SU-DHL-6 (cell line): ENCODE measurements around the gene HUNK.

Experiments
- H2AFZ ChIP-seq: fragments of 200-600 bp; sonication (generic); 2 replicates; pipeline ENCODE4 v1.6.1; 2014; ENCODE audit warnings: low read depth, mild to moderate bottlenecking, moderate library complexity, mixed read lengths, antibody characterized with exemption, low read length; ENCODE audit not compliant: severe bottlenecking
- H3F3A ChIP-seq: fragments of 200-600 bp; shearing (Covaris generic); 2 replicates; pipeline ENCODE4 v1.6.0; 2016; ENCODE audit warnings: antibody characterized with exemption, mild to moderate bottlenecking; ENCODE audit not compliant: insufficient read depth
- H3K27ac ChIP-seq: fragments of 200-600 bp; sonication (generic); 2 replicates; pipeline ENCODE4 v1.5.1; 2016; ENCODE audit warnings: low read depth, mild to moderate bottlenecking, low read length, moderate library complexity, mixed read lengths
- H3K27me3 ChIP-seq: fragments of 200-600 bp; sonication (generic), shearing (Covaris generic); 2 replicates; pipeline ENCODE4 v1.6.0; 2014; ENCODE audit warnings: mild to moderate bottlenecking, low read length
- H3K36me3 ChIP-seq: fragments of 200-600 bp; sonication (generic); 2 replicates; pipeline ENCODE4 v1.6.1; 2014; ENCODE audit warnings: mild to moderate bottlenecking, low read length, mixed read lengths
- H3K4me2 ChIP-seq: fragments of 300-600, 200-600 bp; shearing (Covaris generic), sonication (generic); 2 replicates; pipeline ENCODE4 v1.6.0; 2014; ENCODE audit warnings: low read length, low read depth, mild to moderate bottlenecking; ENCODE audit not compliant: poor library complexity, severe bottlenecking
- H3K4me3 ChIP-seq: fragments of 200-600 bp; sonication (generic); 2 replicates; pipeline ENCODE4 v1.5.1; 2014; ENCODE audit warnings: antibody characterized with exemption, low read length, mild to moderate bottlenecking, mixed read lengths; ENCODE audit not compliant: insufficient read depth, poor library complexity, severe bottlenecking
- H3K79me2 ChIP-seq: fragments of 200-600 bp; sonication (generic); 2 replicates; pipeline ENCODE4 v1.6.1; 2014; ENCODE audit warnings: mild to moderate bottlenecking, low read length, moderate library complexity; ENCODE audit not compliant: insufficient read depth
- H3K9ac ChIP-seq: fragments of 200-600 bp; sonication (generic); 2 replicates; pipeline ENCODE4 v1.7.0; 2014; ENCODE audit warnings: mild to moderate bottlenecking, low read length
- H3K9me2 ChIP-seq: fragments of 200-600 bp; sonication (generic); replicated peaks from 2 replicates; pipeline ENCODE4 v1.6.1; 2014; ENCODE audit warnings: low read length; ENCODE audit not compliant: insufficient read depth
- H3K9me3 ChIP-seq: fragments of 200-600 bp; sonication (generic); 2 replicates; pipeline ENCODE4 v1.6.1; 2014; ENCODE audit warnings: low read length, mixed read lengths; ENCODE audit not compliant: insufficient read depth
- H4K20me1 ChIP-seq: fragments of 200-600 bp; sonication (generic); 2 replicates; pipeline ENCODE4 v1.6.1; 2014; ENCODE audit warnings: low read depth, mild to moderate bottlenecking, antibody characterized with exemption, low read length, moderate library complexity, mixed read lengths
- CTCF ChIP-seq: fragments of 200-600 bp; sonication (generic); IDR thresholded peaks from one replicate; pipeline ENCODE4 v1.5.1; 2017; ENCODE audit warnings: antibody characterized with exemption, mild to moderate bottlenecking, low read length, moderate library complexity; ENCODE audit not compliant: insufficient read depth, poor library complexity, severe bottlenecking
- EZH2phosphoT487 ChIP-seq: fragments of 200-600 bp; sonication (generic), shearing (Covaris generic); conservative IDR thresholded peaks from 2 replicates; pipeline ENCODE4 v1.6.1; 2018; ENCODE audit warnings: mild to moderate bottlenecking, antibody characterized with exemption, low read length, moderate library complexity, mixed read lengths

The HUNK gene

GRCh38 chr21:31889460-31889859 lies 16.6 kb downstream of the HUNK start:
- H3K4me2 ChIP-seq: no peak overlapping the region

GRCh38 chr21:31892686-31893085 lies 19.9 kb downstream of the HUNK start:
- Histone ChIP-seq H3K9me3 (no peaks in the 10 kb centered on the region), H3K79me2 (no peaks in the 10 kb centered on the region), H3K36me3 (no peaks in the 10 kb centered on the region), H2AFZ (no peak overlapping the region), H4K20me1 (no peaks in the 10 kb centered on the region), H3K4me3 (no peak overlapping the region), H3K27ac (no peak overlapping the region), H3K27me3 (no peaks in the 10 kb centered on the region), H3F3A (no peaks in the 10 kb centered on the region), H3K4me2 (no peak overlapping the region), H3K9ac (no peak overlapping the region), H3K9me2 (no peaks in the 10 kb centered on the region)
- TF ChIP-seq CTCF (no peak), EZH2phosphoT487 (no peak)

More at GRCh38 chr21:31889460-31889859, 16.6 kb downstream of the HUNK start:
- Histone ChIP-seq H3K27me3 (no peaks in the 10 kb centered on the region), H2AFZ (no peak overlapping the region), H3K79me2 (no peaks in the 10 kb centered on the region), H3F3A (no peaks in the 10 kb centered on the region), H3K9me3 (no peaks in the 10 kb centered on the region), H3K9ac (no peak overlapping the region), H4K20me1 (no peaks in the 10 kb centered on the region), H3K9me2 (no peaks in the 10 kb centered on the region), H3K36me3 (no peaks in the 10 kb centered on the region), H3K27ac (no peak overlapping the region), H3K4me3 (no peak overlapping the region)
- TF ChIP-seq EZH2phosphoT487 (no peak), CTCF (no peak)

- Histone ChIP-seq H3K36me3 (no peaks in the 10 kb centered on the region), H4K20me1 (no peaks in the 10 kb centered on the region), H3K4me2 (no peak overlapping the region), H3K9me2 (no peaks in the 10 kb centered on the region), H3K9me3 (no peaks in the 10 kb centered on the region), H3K27me3 (no peaks in the 10 kb centered on the region), H3F3A (no peaks in the 10 kb centered on the region), H3K79me2 (no peaks in the 10 kb centered on the region), H3K27ac (no peak overlapping the region), H2AFZ (no peak overlapping the region), H3K9ac (no peak overlapping the region), H3K4me3 (no peak overlapping the region)
- no peak for TF ChIP-seq CTCF
- TF ChIP-seq EZH2phosphoT487: no peak
These were observed 21.1 kb downstream of the HUNK start for GRCh38 chr21:31893851-31894415.
